Measurements from ENCODE around the gene ALX4. TPM values are rescaled to one million over a fixed set of nuclear protein-coding genes. Genes with fewer than 3 reads are reported as not detected.

Gene ALX4
- total RNA-seq, 1 donor from 2014 or later = not detected

- no peak overlapping the region for H3K27ac Mint-ChIP-seq
- peaks cover 3% of the 10 kb centered on the region for H3K9me3 Mint-ChIP-seq
These were observed 38.7 kb downstream of the ALX4 start for GRCh38 chr11:44271286-44271685.

GRCh38 chr11:44270403-44271273 lies 39.3 kb downstream of the ALX4 start:
- peaks cover 4% of the 10 kb centered on the region for H3K27me3 Mint-ChIP-seq (ENCODE audit: insufficient read depth, low read depth)
- H3K9me3 Mint-ChIP-seq = peaks cover under 1% of the 10 kb centered on the region
- Histone ChIP-seq H3F3A (ENCODE audit: low read depth) (no peaks in the 10 kb centered on the region), H3K4me1 (peaks cover 10% of the 10 kb centered on the region), H4K20me1 (ENCODE audit: low read depth) (no peaks in the 10 kb centered on the region), H3K27ac (no peak overlapping the region), H3K27me3 (no peaks in the 10 kb centered on the region), H3K9me3 (ENCODE audit: low read depth) (no peaks in the 10 kb centered on the region), H3K4me2 (no peak overlapping the region), H3K4me3 (no peak overlapping the region), H3K9ac (no peak overlapping the region), H3K36me3 (no peaks in the 10 kb centered on the region), H3K79me2 (ENCODE audit: low read depth) (no peaks in the 10 kb centered on the region), H2AFZ (replicated peaks) (no peak overlapping the region)
- H3K36me3 Mint-ChIP-seq = no peaks in the 10 kb centered on the region
- no peak overlapping the region for H3K4me3 Mint-ChIP-seq
- peak overlapping the region; percentile 57 for H3K27ac Mint-ChIP-seq
- no peak for DNase-seq (ENCODE audit: low spot score)
- TF ChIP-seq CTCF (IDR thresholded peaks at IDR 0.05) (no peak), EZH2 (IDR thresholded peaks at IDR 0.05) (no peak), EZH2phosphoT487 (IDR thresholded peaks at IDR 0.05) (no peak)
- peaks cover 17% of the 10 kb centered on the region for H3K4me1 Mint-ChIP-seq

More at GRCh38 chr11:44271286-44271685, 38.7 kb downstream of the ALX4 start:
- no peak overlapping the region for H3K4me2 ChIP-seq
- H3K4me1 Mint-ChIP-seq = peaks cover 17% of the 10 kb centered on the region
- H4K20me1 ChIP-seq (ENCODE audit: low read depth) = no peaks in the 10 kb centered on the region
- no peaks in the 10 kb centered on the region for H3K36me3 Mint-ChIP-seq
- no peak overlapping the region for H3K4me3 ChIP-seq
- no peak overlapping the region for H3K27ac ChIP-seq
- no peaks in the 10 kb centered on the region for H3K79me2 ChIP-seq (ENCODE audit: low read depth)
- no peaks in the 10 kb centered on the region for H3K27me3 ChIP-seq
- no peaks in the 10 kb centered on the region for H3K9me3 ChIP-seq (ENCODE audit: low read depth)
- TF ChIP-seq EZH2 (IDR thresholded peaks at IDR 0.05) (no peak), CTCF (IDR thresholded peaks at IDR 0.05) (no peak), EZH2phosphoT487 (IDR thresholded peaks at IDR 0.05) (no peak)
- peaks cover 10% of the 10 kb centered on the region for H3K4me1 ChIP-seq
- H3K36me3 ChIP-seq = no peaks in the 10 kb centered on the region
- H2AFZ ChIP-seq (replicated peaks) = no peak overlapping the region
- H3K27me3 Mint-ChIP-seq (ENCODE audit: insufficient read depth, low read depth) = peaks cover 6% of the 10 kb centered on the region
- DNase-seq (ENCODE audit: low spot score) = no peak
- H3K9ac ChIP-seq = no peak overlapping the region
- H3F3A ChIP-seq (ENCODE audit: low read depth) = no peaks in the 10 kb centered on the region
- no peak overlapping the region for H3K4me3 Mint-ChIP-seq

- H3K4me3 ChIP-seq = no peak overlapping the region
- no peak overlapping the region for H3K27ac ChIP-seq
- no peak for DNase-seq (ENCODE audit: low spot score)
- Mint-ChIP-seq H3K4me1 (peaks cover 17% of the 10 kb centered on the region), H3K4me3 (no peak overlapping the region), H3K27ac (peak overlapping the region; percentile 79), H3K27me3 (ENCODE audit: insufficient read depth, low read depth) (peaks cover 4% of the 10 kb centered on the region), H3K36me3 (no peaks in the 10 kb centered on the region), H3K9me3 (no peaks in the 10 kb centered on the region)
- H4K20me1 ChIP-seq (ENCODE audit: low read depth) = no peaks in the 10 kb centered on the region
- TF ChIP-seq EZH2 (IDR thresholded peaks at IDR 0.05) (no peak), EZH2phosphoT487 (IDR thresholded peaks at IDR 0.05) (no peak), CTCF (IDR thresholded peaks at IDR 0.05) (no peak)
- H3K4me2 ChIP-seq = no peak overlapping the region
- H3K9me3 ChIP-seq (ENCODE audit: low read depth) = no peaks in the 10 kb centered on the region
- no peaks in the 10 kb centered on the region for H3F3A ChIP-seq (ENCODE audit: low read depth)
- H3K9ac ChIP-seq = no peak overlapping the region
- H3K79me2 ChIP-seq (ENCODE audit: low read depth) = no peaks in the 10 kb centered on the region
- no peaks in the 10 kb centered on the region for H3K27me3 ChIP-seq
- H2AFZ ChIP-seq (replicated peaks) = peak overlapping the region; percentile 26
- no peaks in the 10 kb centered on the region for H3K36me3 ChIP-seq
- peaks cover 11% of the 10 kb centered on the region for H3K4me1 ChIP-seq
These were observed 40.3 kb downstream of the ALX4 start for GRCh38 chr11:44269369-44270351.

All from neural progenitor cell (in vitro differentiated cells).